HUES6 (cell line): ENCODE data around the gene SKAP1.
"Not testable (repeated sequence)": the region's sequence is repeated elsewhere in the genome, so short reads cannot be mapped to it uniquely, and the experiment has no call there.

Source experiments
- H3K27ac ChIP-seq: 2 replicates; pipeline ENCODE4 v1.7.0; 2013; ENCODE audit warnings: low read depth, mild to moderate bottlenecking, low read length, inconsistent platforms
- H3K27me3 ChIP-seq: 2 replicates; pipeline ENCODE4 v1.6.1; 2013; ENCODE audit warnings: low read length; ENCODE audit not compliant: control insufficient read depth, insufficient read depth
- H3K36me3 ChIP-seq: 2 replicates; pipeline ENCODE4 v1.6.1; 2013; ENCODE audit warnings: low read length; ENCODE audit not compliant: control insufficient read depth, insufficient read depth
- H3K4me1 ChIP-seq: 2 replicates; pipeline ENCODE4 v1.6.1; 2013; ENCODE audit warnings: low read length; ENCODE audit not compliant: control insufficient read depth, insufficient read depth
- H3K4me3 ChIP-seq: 2 replicates; pipeline ENCODE4 v1.5.1; 2013; ENCODE audit warnings: low read depth, low read length
- H3K9ac ChIP-seq: one replicate; pipeline ENCODE4 v1.6.1; 2013; ENCODE audit warnings: mild to moderate bottlenecking, low read length
- H3K9me3 ChIP-seq: 2 replicates; pipeline ENCODE4 v1.6.1; 2013; ENCODE audit warnings: low read depth, low read length; ENCODE audit not compliant: control insufficient read depth, insufficient read depth

Gene SKAP1

DNA sequence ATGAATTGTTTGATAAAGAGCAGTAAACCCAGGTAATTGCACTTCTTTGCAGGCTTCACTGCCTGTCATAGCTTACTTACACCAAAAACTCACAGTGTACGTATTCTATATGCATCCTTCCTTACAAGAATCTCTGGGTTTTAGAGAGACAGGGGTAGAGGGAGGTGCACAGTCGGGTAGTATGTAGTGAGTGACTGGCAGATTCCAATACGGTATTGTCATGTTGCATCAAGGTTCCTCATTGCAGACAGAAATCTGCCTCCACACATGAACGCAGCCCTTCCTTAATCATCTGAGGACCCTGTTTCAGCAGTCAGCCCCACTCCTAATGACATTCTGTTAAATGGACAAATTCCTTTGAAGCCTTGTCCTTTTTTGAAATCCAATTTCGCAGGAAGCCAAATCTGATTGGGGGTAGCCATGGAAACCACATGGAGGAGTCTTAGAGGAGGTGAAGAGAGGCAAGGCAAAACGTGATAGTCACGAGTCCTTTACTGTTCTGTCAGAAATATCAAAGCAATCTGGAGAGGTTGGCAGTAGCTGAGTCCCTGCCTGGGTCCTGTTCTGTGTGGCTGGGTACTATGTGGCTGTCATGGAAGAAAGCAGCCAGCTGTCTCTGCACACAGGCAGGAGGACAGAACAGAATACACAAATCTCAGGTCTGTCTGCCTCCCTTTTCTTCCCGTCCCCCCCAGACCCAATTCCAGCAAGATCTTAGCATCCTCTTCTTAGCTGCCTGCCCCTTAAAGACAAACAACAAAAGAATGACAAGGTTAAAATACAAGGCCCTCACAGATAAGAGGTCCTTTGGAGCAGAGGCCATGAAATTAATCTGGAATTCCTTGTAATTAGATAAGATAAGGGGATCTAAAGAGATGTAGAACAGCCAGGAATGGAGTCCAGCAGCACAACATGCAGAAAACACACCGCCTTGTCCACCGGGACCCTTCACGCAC, 3.1 kb upstream of the SKAP1 start:
- H3K27ac ChIP-seq: no peak overlapping the region
- H3K4me1 ChIP-seq: peaks cover 3% of the 10 kb centered on the region; the same call in 1 of the 2 replicates
- no peak overlapping the region for H3K4me3 ChIP-seq
- H3K9me3 ChIP-seq: no peaks in the 10 kb centered on the region
- H3K36me3 ChIP-seq: no peaks in the 10 kb centered on the region
- H3K27me3 ChIP-seq: peaks cover 77% of the 10 kb centered on the region
- H3K9ac ChIP-seq: no peak overlapping the region

GRCh38 chr17:48429156-48429555, 858 bp downstream of the SKAP1 start:
- Histone ChIP-seq H3K27ac (no peak overlapping the region), H3K27me3 (peaks cover 59% of the 10 kb centered on the region), H3K4me3 (no peak overlapping the region), H3K36me3 (no peaks in the 10 kb centered on the region), H3K9ac (no peak overlapping the region), H3K9me3 (no peaks in the 10 kb centered on the region), H3K4me1 (peaks cover 3% of the 10 kb centered on the region; the same call in 1 of the 2 replicates)

DNA sequence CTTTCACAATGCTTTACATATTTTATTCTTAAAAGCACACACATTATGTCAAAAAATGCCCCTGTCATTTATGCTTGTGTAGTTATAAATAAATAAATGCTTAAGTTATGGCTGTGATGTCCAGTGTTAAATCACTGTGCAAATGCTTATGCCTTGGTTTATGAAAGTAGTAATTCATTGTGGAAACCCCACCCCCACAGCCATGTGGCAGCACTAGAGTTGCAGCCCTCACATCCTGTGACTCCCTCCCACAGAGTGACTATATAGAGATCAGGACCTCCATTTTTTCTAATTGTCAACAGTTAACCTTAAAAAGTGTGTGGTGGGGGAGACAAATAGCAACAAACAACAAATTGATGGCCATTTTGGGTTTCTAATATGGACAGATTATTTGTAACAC, 2.4 kb downstream of the SKAP1 start:
- Histone ChIP-seq H3K4me3 (no peak overlapping the region), H3K36me3 (no peaks in the 10 kb centered on the region), H3K9ac (no peak overlapping the region), H3K27ac (no peak overlapping the region), H3K9me3 (no peaks in the 10 kb centered on the region), H3K27me3 (peaks cover 44% of the 10 kb centered on the region), H3K4me1 (peaks cover 3% of the 10 kb centered on the region; the same call in 1 of the 2 replicates)

- peaks cover 3% of the 10 kb centered on the region; the same call in 1 of the 2 replicates for H3K4me1 ChIP-seq
- no peaks in the 10 kb centered on the region for H3K36me3 ChIP-seq
- peaks cover 39% of the 10 kb centered on the region for H3K27me3 ChIP-seq
- H3K27ac ChIP-seq: no peak overlapping the region
- no peaks in the 10 kb centered on the region for H3K9me3 ChIP-seq
- no peak overlapping the region for H3K4me3 ChIP-seq
- no peak overlapping the region for H3K9ac ChIP-seq
Observed at GRCh38 chr17:48426761-48427500, 3.1 kb downstream of the SKAP1 start.

DNA sequence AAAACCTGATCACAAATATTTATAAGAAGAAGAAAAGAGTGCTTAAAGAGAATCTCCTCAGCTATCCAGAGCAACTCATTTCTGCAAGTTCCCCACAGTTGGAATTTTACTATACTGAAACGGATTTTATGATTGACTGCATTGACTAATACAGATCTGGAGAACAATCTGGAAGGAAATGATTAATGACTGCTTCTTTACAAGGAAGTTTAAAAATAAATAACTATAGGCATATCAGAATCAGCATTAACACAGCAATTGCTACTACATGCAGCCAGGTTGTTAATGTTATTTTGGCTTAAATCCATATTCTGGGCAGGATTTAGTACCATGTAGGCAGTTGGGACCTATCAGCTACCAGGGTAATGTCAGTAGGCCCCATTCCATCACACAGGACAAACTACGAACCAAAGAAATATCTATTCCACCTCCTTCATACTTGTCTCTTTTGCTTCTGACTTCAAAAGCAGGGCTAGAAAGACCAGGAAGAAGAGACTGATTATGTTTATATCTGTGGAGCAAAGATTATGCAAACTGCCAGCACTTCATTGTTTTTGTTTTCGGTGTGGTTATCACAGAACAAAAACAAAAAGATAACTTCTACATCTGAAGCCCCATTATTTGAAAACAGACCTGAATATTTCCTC, 3.9 kb downstream of the SKAP1 start:
- H3K27ac ChIP-seq: no peak overlapping the region
- no peaks in the 10 kb centered on the region for H3K36me3 ChIP-seq
- H3K9ac ChIP-seq: no peak overlapping the region
- H3K27me3 ChIP-seq: peaks cover 31% of the 10 kb centered on the region
- H3K4me1 ChIP-seq: peaks cover 3% of the 10 kb centered on the region; the same call in 1 of the 2 replicates
- no peaks in the 10 kb centered on the region for H3K9me3 ChIP-seq
- no peak overlapping the region for H3K4me3 ChIP-seq

GRCh38 chr17:48422060-48422459, 8.0 kb downstream of the SKAP1 start:
- not testable (repeated sequence) for H3K27me3 ChIP-seq, H3K9ac ChIP-seq, H3K4me3 ChIP-seq, H3K4me1 ChIP-seq, H3K27ac ChIP-seq, H3K9me3 ChIP-seq, H3K36me3 ChIP-seq

GRCh38 chr17:48420823-48421222, 9.2 kb downstream of the SKAP1 start:
- Histone ChIP-seq H3K27ac (no peak overlapping the region), H3K9ac (no peak overlapping the region), H3K9me3 (no peaks in the 10 kb centered on the region), H3K36me3 (no peaks in the 10 kb centered on the region), H3K4me3 (no peak overlapping the region), H3K4me1 (peaks cover 16% of the 10 kb centered on the region), H3K27me3 (no peaks in the 10 kb centered on the region; the same call in 1 of the 2 replicates)

DNA sequence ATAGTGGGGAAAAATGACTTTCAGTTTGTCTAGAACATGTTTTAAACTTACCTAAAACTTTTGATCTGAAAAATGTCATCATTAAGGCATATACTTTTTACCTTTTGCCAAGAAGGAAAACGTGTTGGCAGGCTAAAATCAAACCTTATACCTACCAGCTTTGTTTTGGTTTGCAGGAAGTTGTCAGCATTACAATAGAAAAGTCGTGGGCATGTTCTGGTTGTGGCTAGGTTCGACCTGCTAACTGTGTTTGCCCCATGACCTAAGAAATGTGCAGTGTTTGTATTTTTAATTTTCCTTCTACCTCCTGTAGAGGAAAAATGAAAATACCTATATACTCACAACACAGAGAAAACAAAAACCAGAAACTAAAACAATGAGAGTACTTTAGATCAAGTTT, 13.0 kb downstream of the SKAP1 start:
- no peaks in the 10 kb centered on the region for H3K9me3 ChIP-seq
- no peak overlapping the region for H3K9ac ChIP-seq
- H3K4me1 ChIP-seq: peaks cover 16% of the 10 kb centered on the region
- no peaks in the 10 kb centered on the region for H3K36me3 ChIP-seq
- H3K27ac ChIP-seq: no peak overlapping the region
- peaks cover 5% of the 10 kb centered on the region; the same call in 1 of the 2 replicates for H3K27me3 ChIP-seq
- H3K4me3 ChIP-seq: no peak overlapping the region

- Histone ChIP-seq H3K9me3 (no peaks in the 10 kb centered on the region), H3K4me3 (no peak overlapping the region), H3K9ac (no peak overlapping the region), H3K4me1 (peaks cover 10% of the 10 kb centered on the region; the same call in 1 of the 2 replicates), H3K36me3 (no peaks in the 10 kb centered on the region), H3K27ac (no peak overlapping the region), H3K27me3 (peaks cover 5% of the 10 kb centered on the region; the same call in 1 of the 2 replicates)
Observed at GRCh38 chr17:48413613-48414405, 16.2 kb downstream of the SKAP1 start.

- peaks cover 5% of the 10 kb centered on the region; the same call in 1 of the 2 replicates for H3K27me3 ChIP-seq
- no peak overlapping the region for H3K27ac ChIP-seq
- H3K9me3 ChIP-seq: no peaks in the 10 kb centered on the region
- H3K9ac ChIP-seq: no peak overlapping the region
- H3K4me1 ChIP-seq: peaks cover 10% of the 10 kb centered on the region; the same call in 1 of the 2 replicates
- H3K4me3 ChIP-seq: no peak overlapping the region
- no peaks in the 10 kb centered on the region for H3K36me3 ChIP-seq
Observed at GRCh38 chr17:48412841-48413240, 17.2 kb downstream of the SKAP1 start.
